ENCODE data around the gene BBS9. TPM values are rescaled to one million over a fixed set of nuclear protein-coding genes. Genes with fewer than 3 reads are reported as not detected.
"Not testable (repeated sequence)": the region's sequence is repeated elsewhere in the genome, so short reads cannot be mapped to it uniquely, and the experiment has no call there.

Gene BBS9
- total and polyA plus RNA-seq, 2 donors, result 7.3 to 72.8 TPM

GRCh38 chr7:33278095-33278494 is 148.7 kb downstream of the BBS9 start:
- Histone ChIP-seq H3K36me3 (ENCODE audit: insufficient read depth) (no peaks in the 10 kb centered on the region), H3K4me3 (ENCODE audit: low read depth, low read length) (no peak overlapping the region), H3K4me1 (ENCODE audit: insufficient read depth) (no peaks in the 10 kb centered on the region), H3K27ac (ENCODE audit: low read depth) (no peak overlapping the region)
- no peak for DNase-seq (ENCODE audit: extremely low spot score)
- 97% methylated on average over 3 of the region's 3 CpGs for WGBS

- Histone ChIP-seq H3K27ac (ENCODE audit: low read depth) (no peak overlapping the region), H3K4me1 (ENCODE audit: insufficient read depth) (no peaks in the 10 kb centered on the region), H3K36me3 (ENCODE audit: insufficient read depth) (peaks cover 2% of the 10 kb centered on the region), H3K4me3 (ENCODE audit: low read depth, low read length) (no peak overlapping the region)
- 87% methylated on average over 1 of the region's 1 CpG for WGBS
- peak; percentile 2 for DNase-seq (ENCODE audit: extremely low spot score)
Observed at GRCh38 chr7:33286501-33286900, 157.1 kb downstream of the BBS9 start.

- WGBS, result 99% methylated on average over 3 of the region's 3 CpGs
- H3K36me3 ChIP-seq (ENCODE audit: insufficient read depth), result peaks cover 2% of the 10 kb centered on the region
- no peak overlapping the region for H3K27ac ChIP-seq (ENCODE audit: low read depth)
- H3K4me1 ChIP-seq (ENCODE audit: insufficient read depth), result no peaks in the 10 kb centered on the region
- no peak overlapping the region for H3K4me3 ChIP-seq (ENCODE audit: low read depth, low read length)
- no peak for DNase-seq (ENCODE audit: extremely low spot score)
Observed at GRCh38 chr7:33287738-33288137, 158.4 kb downstream of the BBS9 start.

- no peak for DNase-seq (ENCODE audit: extremely low spot score)
Observed at GRCh38 chr7:33298848-33299247, 169.5 kb downstream of the BBS9 start.

GRCh38 chr7:33299425-33299824 is 170.1 kb downstream of the BBS9 start:
- WGBS, result 90% methylated on average over 2 of the region's 2 CpGs
- no peak for DNase-seq (ENCODE audit: extremely low spot score)
- H3K4me3 ChIP-seq (ENCODE audit: low read depth, low read length), result no peak overlapping the region

More at GRCh38 chr7:33298848-33299247, 169.5 kb downstream of the BBS9 start:
- WGBS, result 95% methylated on average over 2 of the region's 2 CpGs
- Histone ChIP-seq H3K4me3 (ENCODE audit: low read depth, low read length) (no peak overlapping the region), H3K4me1 (ENCODE audit: insufficient read depth) (no peaks in the 10 kb centered on the region), H3K36me3 (ENCODE audit: insufficient read depth) (no peaks in the 10 kb centered on the region), H3K27ac (ENCODE audit: low read depth) (no peak overlapping the region)

GRCh38 chr7:33300131-33300530 is 170.8 kb downstream of the BBS9 start:
- peaks cover 3% of the 10 kb centered on the region for H3K36me3 ChIP-seq (ENCODE audit: insufficient read depth)
- DNase-seq (ENCODE audit: extremely low spot score), result no peak
- no peak overlapping the region for H3K4me3 ChIP-seq (ENCODE audit: low read depth, low read length)
- H3K27ac ChIP-seq (ENCODE audit: low read depth), result no peak overlapping the region
- 96% methylated on average over 1 of the region's 1 CpG for WGBS
- H3K4me1 ChIP-seq (ENCODE audit: insufficient read depth), result no peaks in the 10 kb centered on the region

More at GRCh38 chr7:33299425-33299824, 170.1 kb downstream of the BBS9 start:
- no peaks in the 10 kb centered on the region for H3K4me1 ChIP-seq (ENCODE audit: insufficient read depth)
- H3K27ac ChIP-seq (ENCODE audit: low read depth), result no peak overlapping the region
- peaks cover 2% of the 10 kb centered on the region for H3K36me3 ChIP-seq (ENCODE audit: insufficient read depth)

GRCh38 chr7:33300742-33301141 is 171.4 kb downstream of the BBS9 start:
- peaks cover 3% of the 10 kb centered on the region for H3K36me3 ChIP-seq (ENCODE audit: insufficient read depth)
- no peak for DNase-seq (ENCODE audit: extremely low spot score)

GRCh38 chr7:33303978-33304557 is 174.7 kb downstream of the BBS9 start:
- not testable (repeated sequence) for H3K4me3 ChIP-seq (ENCODE audit: low read depth, low read length); H3K4me1 ChIP-seq (ENCODE audit: insufficient read depth); H3K36me3 ChIP-seq (ENCODE audit: insufficient read depth); DNase-seq (ENCODE audit: extremely low spot score); H3K27ac ChIP-seq (ENCODE audit: low read depth)
- WGBS, result 96% methylated on average over 33 of the region's 33 CpGs

More at GRCh38 chr7:33300742-33301141, 171.4 kb downstream of the BBS9 start:
- Histone ChIP-seq H3K27ac (ENCODE audit: low read depth) (no peak overlapping the region), H3K4me3 (ENCODE audit: low read depth, low read length) (no peak overlapping the region), H3K4me1 (ENCODE audit: insufficient read depth) (no peaks in the 10 kb centered on the region)

- Histone ChIP-seq H3K4me1 (ENCODE audit: insufficient read depth) (no peaks in the 10 kb centered on the region), H3K4me3 (ENCODE audit: low read depth, low read length) (no peak overlapping the region), H3K27ac (ENCODE audit: low read depth) (no peak overlapping the region), H3K36me3 (ENCODE audit: insufficient read depth) (peaks cover 3% of the 10 kb centered on the region)
- no peak for DNase-seq (ENCODE audit: extremely low spot score)
Observed at GRCh38 chr7:33307205-33307604, 177.8 kb downstream of the BBS9 start.

GRCh38 chr7:33310546-33310945 is 181.2 kb downstream of the BBS9 start:
- Histone ChIP-seq H3K36me3 (ENCODE audit: insufficient read depth) (no peaks in the 10 kb centered on the region), H3K4me3 (ENCODE audit: low read depth, low read length) (no peak overlapping the region), H3K4me1 (ENCODE audit: insufficient read depth) (no peaks in the 10 kb centered on the region), H3K27ac (ENCODE audit: low read depth) (no peak overlapping the region)
- 57% methylated on average over 1 of the region's 1 CpG for whole genome bisulfite sequencing
- DNase-seq (ENCODE audit: extremely low spot score), result no peak

- 92% methylated on average over 4 of the region's 4 CpGs for WGBS
- Histone ChIP-seq H3K4me3 (ENCODE audit: low read depth, low read length) (no peak overlapping the region), H3K27ac (ENCODE audit: low read depth) (no peak overlapping the region), H3K36me3 (ENCODE audit: insufficient read depth) (no peaks in the 10 kb centered on the region), H3K4me1 (ENCODE audit: insufficient read depth) (no peaks in the 10 kb centered on the region)
- DNase-seq (ENCODE audit: extremely low spot score), result no peak
Observed at GRCh38 chr7:33325754-33326484, 196.6 kb downstream of the BBS9 start.

- Histone ChIP-seq H3K27ac (ENCODE audit: low read depth) (no peak overlapping the region), H3K4me1 (ENCODE audit: insufficient read depth) (no peaks in the 10 kb centered on the region), H3K4me3 (ENCODE audit: low read depth, low read length) (no peak overlapping the region), H3K36me3 (ENCODE audit: insufficient read depth) (no peaks in the 10 kb centered on the region)
- no peak for DNase-seq (ENCODE audit: extremely low spot score)
- WGBS, result 80% methylated on average over 3 of the region's 3 CpGs
Observed at GRCh38 chr7:33326485-33326848, 197.1 kb downstream of the BBS9 start.

GRCh38 chr7:33327427-33327826 is 198.1 kb downstream of the BBS9 start:
- WGBS, result 93% methylated on average over 1 of the region's 1 CpG

GRCh38 chr7:33334349-33334748 is 205.0 kb downstream of the BBS9 start:
- DNase-seq (ENCODE audit: extremely low spot score), result no peak
- no peak overlapping the region for H3K4me3 ChIP-seq (ENCODE audit: low read depth, low read length)
- WGBS, result 83% methylated on average over 3 of the region's 3 CpGs
- no peak overlapping the region for H3K27ac ChIP-seq (ENCODE audit: low read depth)
- no peaks in the 10 kb centered on the region for H3K36me3 ChIP-seq (ENCODE audit: insufficient read depth)
- H3K4me1 ChIP-seq (ENCODE audit: insufficient read depth), result no peaks in the 10 kb centered on the region

More at GRCh38 chr7:33327427-33327826, 198.1 kb downstream of the BBS9 start:
- Histone ChIP-seq H3K36me3 (ENCODE audit: insufficient read depth) (no peaks in the 10 kb centered on the region), H3K4me3 (ENCODE audit: low read depth, low read length) (no peak overlapping the region), H3K27ac (ENCODE audit: low read depth) (no peak overlapping the region), H3K4me1 (ENCODE audit: insufficient read depth) (no peaks in the 10 kb centered on the region)
- DNase-seq (ENCODE audit: extremely low spot score), result no peak
